GM12878 (cell line): ENCODE data around the gene ZNF544. TPM values are rescaled to one million over a fixed set of nuclear protein-coding genes. Genes with fewer than 3 reads are reported as not detected.

Experiments used
- ATAC-seq: fragments of 200-7000 bp; cut with Tn5 transposase; 3 replicates; pipeline ENCODE4 v1.9.1; 2020; ENCODE audit warnings: mild to moderate bottlenecking, moderate library complexity
- BruUV-seq: library from RNA; stranded (reverse); fragments of 400-500 nt; replicated peaks from 2 replicates; lab custom pipeline; 2021; lab: Mats Ljungman, UMichigan
- CTCF ChIA-PET: fragments of 300-600 bp; sonication (Branson Sonifier 250); formaldehyde crosslinking; extraction: SDS; loops from one replicate; lab custom pipeline; 2021; ENCODE audit warnings: inconsistent platforms; lab: Yijun Ruan, JAX
- POLR2A ChIA-PET: fragments of 350-600 bp; formaldehyde crosslinking; extraction: SDS; loops from one replicate; lab custom pipeline; 2021; ENCODE audit warnings: inconsistent platforms; lab: Charles Lee
- RAD21 ChIA-PET: fragments of 300-600 bp; sonication (Branson Sonifier 250); formaldehyde crosslinking; loops from one replicate; lab custom pipeline; 2023; ENCODE audit warnings: antibody characterized with exemption; ENCODE audit not compliant: unreplicated experiment; lab: Charles Lee
- SMC1A ChIA-PET: fragments of 300-600 bp; sonication (Branson Sonifier 250); formaldehyde crosslinking; loops from one replicate; lab custom pipeline; 2023; ENCODE audit not compliant: unreplicated experiment, uncharacterized antibody; lab: Charles Lee
- DNase-seq: peaks from one replicate; pipeline ENCODE4 v3.0.0-alpha.2; 2011; ENCODE audit warnings: low read depth, low spot score
- FAIRE-seq: peaks from 3 replicates; lab custom pipeline; 2011; peaks lifted over from hg19 to GRCh38; lab: Jason Lieb, UNC
- H2AFZ ChIP-seq: 2 replicates; pipeline ENCODE4 v1.6.0; 2011; ENCODE audit warnings: low read depth, low read length, control low read depth; ENCODE audit not compliant: control insufficient read depth
- H3K27ac ChIP-seq: 2 replicates; pipeline ENCODE4 v1.5.1; 2011; ENCODE audit warnings: control low read depth; ENCODE audit not compliant: control insufficient read depth, insufficient read depth
- H3K27me3 ChIP-seq, 2 experiments: replicated peaks in 1 of 2; 2 replicates each; pipeline versions ENCODE4 v1.6.0 to v1.6.1; 2011; ENCODE audit warnings: low read length in 1 of 2; ENCODE audit not compliant: control insufficient read depth in 2 of 2, insufficient read depth in 2 of 2
- H3K36me3 ChIP-seq, 2 experiments: 2 replicates each; pipeline ENCODE4 v1.5.1; 2011; ENCODE audit warnings: low read length in 1 of 2; ENCODE audit not compliant: control insufficient read depth in 2 of 2, insufficient read depth in 2 of 2
- H3K4me1 ChIP-seq: 2 replicates; pipeline ENCODE4 v1.6.1; 2011; ENCODE audit warnings: mild to moderate bottlenecking, low read length, moderate library complexity, mixed read lengths; ENCODE audit not compliant: control insufficient read depth, insufficient read depth
- H3K4me2 ChIP-seq: 2 replicates; pipeline ENCODE4 v1.6.0; 2011; ENCODE audit warnings: control low read depth; ENCODE audit not compliant: control insufficient read depth, insufficient read depth
- H3K4me3 ChIP-seq: fragments of 200-600 bp; sonication (generic); 2 replicates; pipeline ENCODE4 v1.5.1; 2016
- H3K79me2 ChIP-seq: 2 replicates; pipeline ENCODE4 v1.6.0; 2011; ENCODE audit warnings: low read length; ENCODE audit not compliant: control insufficient read depth, insufficient read depth
- H3K9ac ChIP-seq: 2 replicates; pipeline ENCODE4 v1.8.0; 2011; ENCODE audit warnings: low read length, control low read depth, mixed read lengths; ENCODE audit not compliant: control insufficient read depth, insufficient read depth
- H3K9me3 ChIP-seq: replicated peaks from 3 replicates; pipeline ENCODE4 v1.5.1; 2011; ENCODE audit warnings: mild to moderate bottlenecking, low read length; ENCODE audit not compliant: control insufficient read depth, insufficient read depth
- H4K20me1 ChIP-seq: 2 replicates; pipeline ENCODE4 v1.6.0; 2011; ENCODE audit not compliant: control insufficient read depth, insufficient read depth
- BHLHE40 ChIP-seq, 2 experiments: fragments of 450-650 bp in 1 of 2; IDR thresholded peaks; 2 replicates each; pipeline ENCODE4 v1.6.1; 2011 to 2017; ENCODE audit warnings: low read depth in 2 of 2, borderline replicate concordance in 1 of 2, improper control_type of control experiment in 1 of 2, low read length in 1 of 2, mild to moderate bottlenecking in 1 of 2
- BMI1 ChIP-seq: fragments of 450-650 bp; IDR thresholded peaks from 2 replicates; pipeline ENCODE4 v1.6.1; 2016; ENCODE audit warnings: mild to moderate bottlenecking, moderate library complexity, borderline replicate concordance
- EGR1 ChIP-seq, 2 experiments: IDR thresholded peaks; 1 replicate in 1 of 2; 2 replicates in 1 of 2; pipeline ENCODE4 v1.6.1; 2011 to 2012; ENCODE audit warnings: low read depth in 2 of 2, low read length in 2 of 2, borderline replicate concordance in 1 of 2, mild to moderate bottlenecking in 1 of 2, moderate library complexity in 1 of 2
- HSF1 ChIP-seq: fragments of 150-350 bp; IDR thresholded peaks from 2 replicates; pipeline ENCODE4 v1.6.1; 2014; ENCODE audit warnings: mild to moderate bottlenecking, low read depth, low read length
- NR2C1 ChIP-seq: fragments of 450-650 bp; IDR thresholded peaks from 2 replicates; pipeline ENCODE4 v1.6.1; 2017; ENCODE audit warnings: antibody characterized with exemption, mild to moderate bottlenecking, moderate library complexity
- PRDM15 ChIP-seq: fragments of 450-650 bp; formaldehyde crosslinking; IDR thresholded peaks from 2 replicates; pipeline ENCODE4 v1.4.0; 2020; ENCODE audit warnings: mild to moderate bottlenecking, moderate library complexity
- RELA ChIP-seq: fragments of 450-650 bp; IDR thresholded peaks from 2 replicates; pipeline ENCODE4 v1.8.0; 2014; ENCODE audit warnings: borderline replicate concordance; ENCODE audit not compliant: partially characterized antibody
- RUNX3 ChIP-seq: IDR thresholded peaks from 2 replicates; pipeline ENCODE4 v1.6.1; 2012; ENCODE audit warnings: low read length, inconsistent platforms
- SMAD1 ChIP-seq: fragments of 450-650 bp; IDR thresholded peaks from 2 replicates; pipeline ENCODE4 v1.6.1; 2018; ENCODE audit warnings: mild to moderate bottlenecking, low read depth; ENCODE audit not compliant: partially characterized antibody
- TBL1XR1 ChIP-seq: IDR thresholded peaks from 2 replicates; pipeline ENCODE4 v1.6.1; 2012; ENCODE audit warnings: low read depth, low read length, improper control_type of control experiment
- USF2 ChIP-seq: IDR thresholded peaks from 2 replicates; pipeline ENCODE4 v1.6.1; 2011; ENCODE audit warnings: low read depth, low read length, improper control_type of control experiment, borderline replicate concordance
- ZZZ3 ChIP-seq: IDR thresholded peaks from 2 replicates; pipeline ENCODE4 v1.6.1; 2011; ENCODE audit warnings: low read depth; ENCODE audit not compliant: control insufficient read depth, insufficient read length
- WGBS: methylation state at CpG from one replicate; pipeline ENCODE4 v1.1.6; 2016; ENCODE audit warnings: low lambda C conversion rate; ENCODE audit not compliant: insufficient replicate concordance, insufficient coverage; ENCODE audit errors: missing lambda C conversion rate; 5-methylcytosine and 5-hydroxymethylcytosine counted together
- in situ Hi-C: fragments of 300-500 bp; cut with MboI; formaldehyde crosslinking; loops from 9 replicates; pipeline ENCODE4 v1.14.3; 2018; ENCODE audit warnings: mixed read lengths
- intact Hi-C: fragments of 100-400 bp; cut with micrococcal nuclease; formaldehyde crosslinking; loops from one replicate; pipeline ENCODE4 v1.14.2; 2022; ENCODE audit not compliant: unreplicated experiment
- polyA plus RNA-seq, 11 experiments: library from polyadenylated mRNA; depleted of rRNA in 4 of 11; unstranded in 6 of 11; stranded (reverse) in 5 of 11; fragments of >200 nt; fragmentation: Nextera tagmentation in 4 of 11; fragmentation: Illumina TruSeq in 1 of 11; extraction: Ambion mirVana in 4 of 11; extraction: Trizol in 1 of 11; gene quantifications; 1 replicate in 1 of 11; 2 replicates in 10 of 11; pipeline versions ENCODE4 v1.2.1 to v1.2.3, GENCODE V29; 2011 to 2016; ENCODE audit warnings: inconsistent platforms in 2 of 11, missing spikeins in 2 of 11, low read depth in 1 of 11
- total RNA-seq, 4 experiments: library from RNA; depleted of rRNA in 3 of 4; stranded (reverse); fragments of >200 nt in 3 of 4; fragmentation: Illumina TruSeq in 1 of 4; extraction: Trizol in 1 of 4; gene quantifications; 2 replicates each; pipeline versions ENCODE4 v1.2.1 to v1.2.3, GENCODE V29; 2013 to 2021

Gene ZNF544
- total and polyA plus RNA-seq, 10 of the 15 experiments (the other 5 are each of a cell fraction or from before 2014, with no cell fraction given), result 27.3 to 70.1 (median 42.6) TPM

GRCh38 chr19:58237324-58237723 is 8.6 kb downstream of the ZNF544 start:
- POLR2A ChIA-PET, result no interaction called here
- Histone ChIP-seq H3K79me2 (no peaks in the 10 kb centered on the region), H3K27ac (no peak overlapping the region), H3K4me3 (no peak overlapping the region), H3K36me3 (peaks cover 14 to 42% of the 10 kb centered on the region in 2 experiments), H3K9ac (no peak overlapping the region), H3K4me1 (no peaks in the 10 kb centered on the region), H3K27me3 (no peaks in the 10 kb centered on the region), H2AFZ (no peak overlapping the region), H3K9me3 (peaks cover 38% of the 10 kb centered on the region), H4K20me1 (no peaks in the 10 kb centered on the region), H3K4me2 (no peak overlapping the region)
- RAD21 ChIA-PET, result no interaction called here
- no peak for FAIRE-seq
- intact Hi-C loops (no loop called here), in situ Hi-C loops (no loop called here)
- BruUV-seq, result no TSS peak
- CTCF ChIA-PET, result no interaction called here
- WGBS, result 99% methylated on average over 10 of the region's 10 CpGs
- DNase-seq, result no peak
- ATAC-seq, result no peak
- no peak for TF ChIP-seq EGR1 (IDR thresholded peaks at IDR 0.05; ENCODE audit: borderline replicate concordance in 1 of 2, low read depth in 2 of 2, low read length in 2 of 2)
- TF ChIP-seq NR2C1, result no peak
- TF ChIP-seq USF2, result no peak
- TF ChIP-seq BHLHE40 (IDR thresholded peaks at IDR 0.05; ENCODE audit: borderline replicate concordance in 1 of 2, low read depth in 2 of 2, low read length in 1 of 2), result no peak
- TF ChIP-seq TBL1XR1, result no peak
- no peak for TF ChIP-seq ZZZ3
- no peak for TF ChIP-seq BMI1
- TF ChIP-seq HSF1, result no peak
- TF ChIP-seq RUNX3, result no peak
- TF ChIP-seq RELA, result no peak
- TF ChIP-seq PRDM15 (CRISPR knock-in tag), result no peak
- no peak for TF ChIP-seq SMAD1
- SMC1A ChIA-PET, result no interaction called here
